H9 (cell line): ENCODE data around the gene TEX19. TPM values are rescaled to one million over a fixed set of nuclear protein-coding genes. Genes with fewer than 3 reads are reported as not detected.

Experiments
- DNase-seq: peaks from one replicate; pipeline ENCODE4 v3.0.0-alpha.2; 2017
- H2AFZ ChIP-seq: one replicate; pipeline ENCODE4 v1.6.1; 2013; ENCODE audit warnings: mild to moderate bottlenecking, low read length, control low read depth, moderate library complexity
- H2AK5ac ChIP-seq: 2 replicates; pipeline ENCODE4 v1.6.1; 2013; ENCODE audit warnings: low read length, control low read depth, mixed read lengths; ENCODE audit not compliant: insufficient read length
- H2BK120ac ChIP-seq: one replicate; pipeline ENCODE4 v1.6.1; 2013; ENCODE audit warnings: low read depth, mild to moderate bottlenecking, low read length, control low read depth, inconsistent platforms; ENCODE audit not compliant: poor library complexity, severe bottlenecking
- H2BK12ac ChIP-seq: 2 replicates; pipeline ENCODE4 v1.6.1; 2013; ENCODE audit warnings: low read length, control low read depth, mixed read lengths, low read depth; ENCODE audit not compliant: insufficient read length
- H2BK15ac ChIP-seq: 2 replicates; pipeline ENCODE4 v1.6.1; 2013; ENCODE audit warnings: low read depth, low read length, control low read depth
- H2BK20ac ChIP-seq: one replicate; pipeline ENCODE4 v1.6.1; 2013; ENCODE audit warnings: low read depth, mild to moderate bottlenecking, low read length, control low read depth, inconsistent platforms; ENCODE audit not compliant: poor library complexity, severe bottlenecking
- H2BK5ac ChIP-seq: 2 replicates; pipeline ENCODE4 v1.6.1; 2013; ENCODE audit warnings: low read length, control low read depth, mixed read lengths; ENCODE audit not compliant: insufficient read length
- H3K14ac ChIP-seq: 2 replicates; pipeline ENCODE4 v1.6.1; 2013; ENCODE audit warnings: low read length, control low read depth; ENCODE audit not compliant: insufficient read depth
- H3K18ac ChIP-seq: 2 replicates; pipeline ENCODE4 v1.6.1; 2013; ENCODE audit warnings: low read depth, mild to moderate bottlenecking, mixed read lengths, low read length, control low read depth; ENCODE audit not compliant: insufficient read length
- H3K23ac ChIP-seq: 2 replicates; pipeline ENCODE4 v1.6.1; 2013; ENCODE audit warnings: low read length, control low read depth, mixed read lengths, low read depth; ENCODE audit not compliant: insufficient read length
- H3K23me2 ChIP-seq: 2 replicates; pipeline ENCODE4 v1.6.1; 2013; ENCODE audit warnings: low read depth, mild to moderate bottlenecking, mixed read lengths, low read length, control low read depth; ENCODE audit not compliant: insufficient read length, poor library complexity, severe bottlenecking
- H3K27ac ChIP-seq: 2 replicates; pipeline ENCODE4 v1.5.1; 2013; ENCODE audit warnings: low read length, control low read depth, mixed read lengths, low read depth; ENCODE audit not compliant: insufficient read length
- H3K27me3 ChIP-seq: 2 replicates; pipeline ENCODE4 v1.6.1; 2013; ENCODE audit warnings: low read length, control low read depth, inconsistent platforms; ENCODE audit not compliant: insufficient read depth
- H3K4ac ChIP-seq: 2 replicates; pipeline ENCODE4 v1.6.1; 2013; ENCODE audit warnings: low read depth, mild to moderate bottlenecking, control low read depth, inconsistent platforms, low read length, moderate library complexity
- H3K4me1 ChIP-seq: 2 replicates; pipeline ENCODE4 v1.6.1; 2013; ENCODE audit warnings: low read length, control low read depth, inconsistent platforms; ENCODE audit not compliant: insufficient read depth
- H3K4me2 ChIP-seq: 2 replicates; pipeline ENCODE4 v1.6.1; 2013; ENCODE audit warnings: low read length, control low read depth, mixed read lengths; ENCODE audit not compliant: insufficient read length, insufficient read depth
- H3K56ac ChIP-seq: 2 replicates; pipeline ENCODE4 v1.6.1; 2013; ENCODE audit warnings: low read depth, mild to moderate bottlenecking, mixed read lengths, low read length, control low read depth; ENCODE audit not compliant: insufficient read length
- H3K79me1 ChIP-seq: 2 replicates; pipeline ENCODE4 v1.6.1; 2013; ENCODE audit warnings: low read depth, mild to moderate bottlenecking, moderate library complexity, low read length, control low read depth, inconsistent platforms; ENCODE audit not compliant: insufficient read depth, poor library complexity, severe bottlenecking
- H3K79me2 ChIP-seq: 2 replicates; pipeline ENCODE4 v1.6.1; 2013; ENCODE audit warnings: low read length, control low read depth, inconsistent platforms; ENCODE audit not compliant: insufficient read depth
- H3K9ac ChIP-seq: 2 replicates; pipeline ENCODE4 v1.6.1; 2013; ENCODE audit warnings: low read length, control low read depth, mixed read lengths; ENCODE audit not compliant: insufficient read length; ENCODE audit errors: extremely low read depth
- H3K9me3 ChIP-seq: one replicate; pipeline ENCODE4 v1.6.1; 2013; ENCODE audit warnings: low read depth, low read length, inconsistent platforms; ENCODE audit not compliant: control insufficient read depth
- H3T11ph ChIP-seq: one replicate; pipeline ENCODE4 v1.6.1; 2013; ENCODE audit warnings: mild to moderate bottlenecking, low read length, control low read depth, inconsistent platforms
- H4K20me1 ChIP-seq: one replicate; pipeline ENCODE4 v1.6.1; 2013; ENCODE audit not compliant: control insufficient read depth, insufficient read length, insufficient read depth
- H4K5ac ChIP-seq: 2 replicates; pipeline ENCODE4 v1.6.1; 2013; ENCODE audit warnings: low read depth, mild to moderate bottlenecking, mixed read lengths, low read length, control low read depth; ENCODE audit not compliant: insufficient read length
- H4K8ac ChIP-seq: replicated peaks from 2 replicates; pipeline ENCODE4 v1.6.1; 2013; ENCODE audit warnings: low read length, control low read depth, mixed read lengths, low read depth; ENCODE audit not compliant: insufficient read length
- H4K91ac ChIP-seq: 2 replicates; pipeline ENCODE4 v1.6.1; 2013; ENCODE audit warnings: low read depth, mild to moderate bottlenecking, moderate library complexity, mixed read lengths, low read length, control low read depth; ENCODE audit not compliant: insufficient read length
- H3K27ac Mint-ChIP-seq, 3 experiments: 2 replicates in 2 of 3; 3 replicates in 1 of 3; pipeline ENCODE4 v1.8.0; 2020 to 2021; ENCODE audit warnings: mixed read lengths in 3 of 3, mild to moderate bottlenecking in 1 of 3, moderate library complexity in 1 of 3
- H3K27me3 Mint-ChIP-seq: 2 replicates; pipeline ENCODE4 v1.8.0; 2021; ENCODE audit warnings: low read depth, mild to moderate bottlenecking, moderate library complexity, mixed read lengths
- H3K36me3 Mint-ChIP-seq, 3 experiments: 2 replicates in 2 of 3; 3 replicates in 1 of 3; pipeline ENCODE4 v1.8.0; 2020 to 2021; ENCODE audit warnings: low read depth in 3 of 3, mixed read lengths in 3 of 3; ENCODE audit not compliant: insufficient read depth in 1 of 3
- H3K4me1 Mint-ChIP-seq, 2 experiments: 2 replicates each; pipeline ENCODE4 v1.8.0; 2020; ENCODE audit warnings: mixed read lengths in 2 of 2
- H3K4me3 Mint-ChIP-seq, 2 experiments: 2 replicates in 1 of 2; 3 replicates in 1 of 2; pipeline ENCODE4 v1.8.0; 2020 to 2021; ENCODE audit warnings: mild to moderate bottlenecking in 2 of 2, mixed read lengths in 2 of 2, moderate library complexity in 1 of 2
- H3K9me3 Mint-ChIP-seq, 2 experiments: 2 replicates in 1 of 2; 3 replicates in 1 of 2; pipeline ENCODE4 v1.8.0; 2020; ENCODE audit warnings: mild to moderate bottlenecking in 2 of 2, mixed read lengths in 2 of 2, moderate library complexity in 1 of 2
- WGBS: extraction: QIAGEN DNeasy Blood & Tissue Kit; methylation state at CpG from one replicate; pipeline ENCODE4 v1.1.7; 2013; ENCODE audit warnings: missing lambda C conversion rate, low lambda C conversion rate, mixed read lengths; ENCODE audit not compliant: insufficient read length; ENCODE audit errors: extremely low coverage; 5-methylcytosine and 5-hydroxymethylcytosine counted together
- total RNA-seq: library from RNA; stranded (reverse); gene quantifications from 2 replicates; pipeline ENCODE4 v1.2.1, GENCODE V29; 2021
- TF ChIP-seq, protein P1 (sequence below): fragments of 200-600 bp; sonication (generic); conservative IDR thresholded peaks from 3 replicates; pipeline ENCODE4 v1.8.0; 2021; ENCODE audit warnings: antibody characterized with exemption, mild to moderate bottlenecking

The TEX19 gene
- total RNA-seq, 1 experiment from 2014 or later = 1.4 TPM

DNA sequence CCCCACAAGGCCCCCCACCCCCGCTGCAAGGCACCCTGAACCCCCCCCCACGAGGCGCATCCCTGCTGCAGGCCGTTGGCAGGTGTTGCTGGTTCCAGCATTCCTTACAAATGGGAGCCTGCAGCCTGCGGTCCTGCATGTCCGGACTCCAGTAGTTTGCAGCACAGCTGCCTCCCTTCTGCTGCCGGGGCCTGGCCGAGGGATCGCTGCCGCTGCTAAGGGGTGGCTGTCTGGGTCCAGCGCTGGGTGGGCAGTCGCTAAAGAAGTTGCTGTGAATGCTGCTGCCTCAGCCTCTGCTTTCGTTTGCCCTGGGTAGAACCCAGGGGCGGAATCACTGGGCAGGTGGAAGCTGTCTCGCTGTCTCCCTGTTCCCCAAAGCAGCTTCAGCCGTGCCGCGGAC lies 24.4 kb downstream of the TEX19 start:
- Histone ChIP-seq H3K23ac (no peak overlapping the region), H2AFZ (no peak overlapping the region), H3K4me2 (no peak overlapping the region), H3K79me1 (no peaks in the 10 kb centered on the region), H4K8ac (no peak overlapping the region), H2BK12ac (no peak overlapping the region), H4K91ac (no peak overlapping the region), H3K9ac (no peak overlapping the region), H2BK20ac (no peak overlapping the region), H3K27ac (no peak overlapping the region), H3T11ph (no peak overlapping the region), H3K56ac (no peak overlapping the region), H3K4me1 (no peaks in the 10 kb centered on the region), H4K5ac (no peak overlapping the region), H3K9me3 (no peaks in the 10 kb centered on the region), H2BK120ac (no peak overlapping the region), H3K23me2 (no peaks in the 10 kb centered on the region), H2BK5ac (no peak overlapping the region), H3K79me2 (no peaks in the 10 kb centered on the region), H3K27me3 (no peaks in the 10 kb centered on the region), H4K20me1 (no peaks in the 10 kb centered on the region), H2BK15ac (no peak overlapping the region), H3K14ac (no peak overlapping the region), H3K18ac (no peak overlapping the region), H3K4ac (no peak overlapping the region), H2AK5ac (no peak overlapping the region)
- H3K4me1 Mint-ChIP-seq = peaks cover 7 to 18% of the 10 kb centered on the region in 2 experiments
- H3K36me3 Mint-ChIP-seq = no peaks in the 10 kb centered on the region
- H3K27me3 Mint-ChIP-seq = peaks cover 22% of the 10 kb centered on the region
- H3K9me3 Mint-ChIP-seq = no peaks in the 10 kb centered on the region; a peak in 1 of 5 replicates
- WGBS = no CpG with 5 or more reads among the region's 18 CpGs
- TF ChIP-seq, protein P1, sequence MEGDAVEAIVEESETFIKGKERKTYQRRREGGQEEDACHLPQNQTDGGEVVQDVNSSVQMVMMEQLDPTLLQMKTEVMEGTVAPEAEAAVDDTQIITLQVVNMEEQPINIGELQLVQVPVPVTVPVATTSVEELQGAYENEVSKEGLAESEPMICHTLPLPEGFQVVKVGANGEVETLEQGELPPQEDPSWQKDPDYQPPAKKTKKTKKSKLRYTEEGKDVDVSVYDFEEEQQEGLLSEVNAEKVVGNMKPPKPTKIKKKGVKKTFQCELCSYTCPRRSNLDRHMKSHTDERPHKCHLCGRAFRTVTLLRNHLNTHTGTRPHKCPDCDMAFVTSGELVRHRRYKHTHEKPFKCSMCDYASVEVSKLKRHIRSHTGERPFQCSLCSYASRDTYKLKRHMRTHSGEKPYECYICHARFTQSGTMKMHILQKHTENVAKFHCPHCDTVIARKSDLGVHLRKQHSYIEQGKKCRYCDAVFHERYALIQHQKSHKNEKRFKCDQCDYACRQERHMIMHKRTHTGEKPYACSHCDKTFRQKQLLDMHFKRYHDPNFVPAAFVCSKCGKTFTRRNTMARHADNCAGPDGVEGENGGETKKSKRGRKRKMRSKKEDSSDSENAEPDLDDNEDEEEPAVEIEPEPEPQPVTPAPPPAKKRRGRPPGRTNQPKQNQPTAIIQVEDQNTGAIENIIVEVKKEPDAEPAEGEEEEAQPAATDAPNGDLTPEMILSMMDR = no peak
- H3K4me3 Mint-ChIP-seq = no peak overlapping the region
- no peak overlapping the region for H3K27ac Mint-ChIP-seq
- no peak for DNase-seq
